NT2/D1 (cell line): ENCODE data around the gene FTSJ3.

ENCODE experiments used
- DNase-seq: peaks from one replicate; pipeline ENCODE4 v3.0.0-alpha.2; 2011; ENCODE audit warnings: low read depth, low spot score
- H3K27me3 ChIP-seq: 2 replicates; pipeline ENCODE4 v1.6.0; 2011; ENCODE audit warnings: mild to moderate bottlenecking; ENCODE audit not compliant: insufficient read length, insufficient read depth
- H3K36me3 ChIP-seq: 2 replicates; pipeline ENCODE4 v1.6.1; 2011; ENCODE audit warnings: mild to moderate bottlenecking, low read length, mixed read lengths; ENCODE audit not compliant: insufficient read depth, insufficient read length
- H3K4me1 ChIP-seq: 2 replicates; pipeline ENCODE4 v1.5.1; 2011; ENCODE audit not compliant: insufficient read depth, insufficient read length
- H3K4me3 ChIP-seq: 2 replicates; pipeline ENCODE4 v1.5.1; 2011; ENCODE audit warnings: low read depth; ENCODE audit not compliant: insufficient read length
- H3K9ac ChIP-seq: 2 replicates; pipeline ENCODE4 v1.6.0; 2011; ENCODE audit warnings: low read depth; ENCODE audit not compliant: insufficient read length
- H3K9me3 ChIP-seq: 2 replicates; pipeline ENCODE4 v1.5.1; 2011; ENCODE audit warnings: mild to moderate bottlenecking, low read length; ENCODE audit not compliant: insufficient read depth
- SUZ12 ChIP-seq: IDR thresholded peaks from 2 replicates; pipeline ENCODE4 v1.6.1; 2011; ENCODE audit not compliant: insufficient read length, insufficient read depth; ENCODE audit errors: extremely low read depth
- YY1 ChIP-seq: IDR thresholded peaks from 2 replicates; pipeline ENCODE4 v1.6.1; 2011; ENCODE audit not compliant: insufficient read length, insufficient read depth
- ZNF274 ChIP-seq: IDR thresholded peaks from 2 replicates; pipeline ENCODE4 v1.6.1; 2011; ENCODE audit warnings: mild to moderate bottlenecking, low read depth, low read length

Gene FTSJ3

DNA sequence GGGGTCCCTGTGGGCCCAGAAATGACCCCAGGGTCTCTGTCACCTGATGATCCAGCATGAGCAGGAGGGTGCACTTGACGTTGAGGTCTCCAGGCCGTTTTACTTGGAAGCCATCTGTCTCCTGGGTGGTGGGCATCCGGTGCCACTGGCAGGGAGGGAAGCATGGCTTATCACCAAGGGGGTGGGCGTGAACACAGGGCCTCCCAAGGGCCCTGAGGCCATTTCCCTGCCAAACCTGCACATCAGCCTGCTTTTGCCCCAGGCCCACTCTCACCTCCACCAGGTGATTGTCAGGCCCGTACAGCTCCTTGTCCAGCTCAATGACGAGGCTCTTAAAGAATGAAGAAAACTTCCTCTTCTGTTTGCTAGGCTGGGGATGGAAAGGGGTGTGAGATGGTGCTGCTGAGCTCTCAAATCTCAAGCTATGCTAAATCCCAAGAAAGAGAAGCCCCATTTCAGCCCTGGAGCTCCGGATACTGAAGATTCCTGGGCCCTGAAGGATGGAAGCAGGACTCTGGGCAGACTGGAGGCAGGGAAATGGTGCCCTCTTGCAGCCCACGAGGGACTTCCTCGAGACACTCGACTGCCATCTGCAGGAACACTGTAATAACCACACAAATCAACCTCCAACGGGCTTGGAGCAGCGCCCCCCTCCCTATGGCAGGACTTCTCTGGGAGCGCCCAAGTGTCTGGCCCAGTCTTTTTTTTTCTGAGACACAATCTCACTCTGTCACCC, 7.1 kb upstream of the FTSJ3 start:
- Histone ChIP-seq H3K27me3 (no peaks in the 10 kb centered on the region), H3K36me3 (peaks cover 89% of the 10 kb centered on the region), H3K4me3 (no peak overlapping the region), H3K9me3 (no peaks in the 10 kb centered on the region), H3K4me1 (peaks cover 16% of the 10 kb centered on the region), H3K9ac (no peak overlapping the region)
- TF ChIP-seq YY1 (no peak), ZNF274 (no peak)
- DNase-seq = no peak

- Histone ChIP-seq H3K9me3 (no peaks in the 10 kb centered on the region), H3K9ac (no peak overlapping the region), H3K27me3 (no peaks in the 10 kb centered on the region), H3K36me3 (peaks cover 96% of the 10 kb centered on the region), H3K4me3 (no peak overlapping the region), H3K4me1 (peaks cover 16% of the 10 kb centered on the region)
- TF ChIP-seq YY1 (no peak), SUZ12 (no peak), ZNF274 (no peak)
- no peak for DNase-seq
Observed at GRCh38 chr17:63833741-63834373, 6.4 kb upstream of the FTSJ3 start.

DNA sequence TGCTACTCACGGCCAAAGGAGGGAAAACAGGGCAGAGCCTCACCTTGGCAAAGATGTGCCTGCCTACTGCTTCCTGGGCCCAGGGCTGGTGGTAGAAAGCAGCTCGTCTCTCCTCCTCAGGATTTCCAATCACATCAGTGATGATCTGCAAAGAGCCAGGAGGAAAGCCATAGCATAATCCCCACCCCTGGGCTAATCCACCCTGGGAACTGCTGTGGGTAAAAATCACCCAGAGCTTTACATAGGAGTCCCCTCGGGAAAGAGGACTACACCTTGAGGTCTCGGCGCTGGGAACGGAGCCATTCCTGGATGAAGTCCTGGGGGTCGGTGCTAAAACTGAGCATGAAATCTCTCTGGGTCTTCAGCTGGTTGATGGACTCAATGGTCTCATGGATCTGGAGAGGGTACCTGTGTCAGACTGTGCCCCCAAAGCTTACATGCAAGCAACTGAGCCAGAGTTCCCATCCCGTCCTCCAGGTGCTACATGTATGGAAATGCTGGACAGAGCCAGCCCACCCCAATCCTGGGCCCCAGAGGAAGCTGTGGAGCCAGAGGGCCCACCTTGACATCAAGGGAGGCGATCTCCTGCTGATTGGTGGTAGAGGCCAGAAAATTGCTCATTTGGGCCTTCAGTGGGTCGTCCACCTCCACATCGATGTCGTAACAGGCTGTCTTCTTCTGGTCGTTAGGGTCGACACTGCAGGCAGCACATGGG, 5.7 kb upstream of the FTSJ3 start:
- Histone ChIP-seq H3K9me3 (no peaks in the 10 kb centered on the region), H3K36me3 (peaks cover 99% of the 10 kb centered on the region), H3K9ac (no peak overlapping the region), H3K4me1 (peaks cover 10% of the 10 kb centered on the region), H3K4me3 (no peak overlapping the region), H3K27me3 (no peaks in the 10 kb centered on the region)
- no peak for DNase-seq
- TF ChIP-seq YY1 (no peak), ZNF274 (no peak), SUZ12 (no peak)

GRCh38 chr17:63832455-63832854, 5.0 kb upstream of the FTSJ3 start:
- H3K27me3 ChIP-seq = no peaks in the 10 kb centered on the region
- H3K4me1 ChIP-seq = peaks cover 6% of the 10 kb centered on the region
- H3K9me3 ChIP-seq = no peaks in the 10 kb centered on the region
- DNase-seq = no peak
- H3K36me3 ChIP-seq = peaks cover 96% of the 10 kb centered on the region
- TF ChIP-seq YY1 (no peak), ZNF274 (no peak), SUZ12 (no peak)
- no peak overlapping the region for H3K9ac ChIP-seq
- H3K4me3 ChIP-seq = no peak overlapping the region

DNA sequence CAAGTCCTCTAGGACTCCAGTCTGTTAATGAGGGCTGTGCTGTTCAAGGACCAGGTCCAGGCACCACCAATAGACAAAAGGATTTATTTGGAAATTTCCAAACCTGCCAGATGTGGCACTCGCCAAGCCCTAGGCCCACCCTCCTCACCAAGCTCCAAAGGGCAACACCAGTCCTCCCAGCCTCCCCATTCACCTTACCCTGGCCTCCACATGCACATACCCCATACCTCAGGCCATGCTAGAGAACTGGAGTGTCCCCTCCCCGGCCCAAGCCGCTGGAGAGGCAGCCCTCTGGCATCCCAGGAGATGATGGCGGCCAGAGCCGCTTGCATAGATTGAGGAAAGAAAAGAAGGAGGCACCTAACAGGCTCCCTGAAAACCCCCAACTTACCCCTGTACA, 4.6 kb upstream of the FTSJ3 start:
- no peak overlapping the region for H3K9ac ChIP-seq
- TF ChIP-seq YY1 (no peak), ZNF274 (no peak), SUZ12 (no peak)
- H3K27me3 ChIP-seq = no peaks in the 10 kb centered on the region
- DNase-seq = no peak
- H3K4me3 ChIP-seq = no peak overlapping the region
- peaks cover 6% of the 10 kb centered on the region for H3K4me1 ChIP-seq
- H3K9me3 ChIP-seq = no peaks in the 10 kb centered on the region
- H3K36me3 ChIP-seq = peaks cover 92% of the 10 kb centered on the region

DNA sequence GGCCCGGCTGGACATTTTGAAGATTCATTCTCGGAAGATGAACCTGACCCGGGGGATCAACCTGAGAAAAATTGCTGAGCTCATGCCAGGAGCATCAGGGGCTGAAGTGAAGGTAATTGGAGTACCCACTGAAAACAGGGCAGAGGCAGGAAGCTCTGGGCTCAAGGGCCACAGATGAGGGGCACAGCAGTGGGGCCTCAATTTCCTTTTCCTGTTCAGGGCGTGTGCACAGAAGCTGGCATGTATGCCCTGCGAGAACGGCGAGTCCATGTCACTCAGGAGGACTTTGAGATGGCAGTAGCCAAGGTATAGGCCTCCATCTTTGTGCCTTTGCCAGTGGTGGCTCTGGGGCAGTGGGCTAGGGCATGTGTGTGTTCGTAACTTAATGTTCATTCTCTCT, 4.0 kb upstream of the FTSJ3 start:
- peaks cover 87% of the 10 kb centered on the region for H3K36me3 ChIP-seq
- H3K27me3 ChIP-seq = no peaks in the 10 kb centered on the region
- peaks cover 6% of the 10 kb centered on the region for H3K4me1 ChIP-seq
- no peak overlapping the region for H3K4me3 ChIP-seq
- TF ChIP-seq YY1 (no peak), ZNF274 (no peak), SUZ12 (no peak)
- H3K9me3 ChIP-seq = no peaks in the 10 kb centered on the region
- no peak overlapping the region for H3K9ac ChIP-seq
- DNase-seq = no peak

DNA sequence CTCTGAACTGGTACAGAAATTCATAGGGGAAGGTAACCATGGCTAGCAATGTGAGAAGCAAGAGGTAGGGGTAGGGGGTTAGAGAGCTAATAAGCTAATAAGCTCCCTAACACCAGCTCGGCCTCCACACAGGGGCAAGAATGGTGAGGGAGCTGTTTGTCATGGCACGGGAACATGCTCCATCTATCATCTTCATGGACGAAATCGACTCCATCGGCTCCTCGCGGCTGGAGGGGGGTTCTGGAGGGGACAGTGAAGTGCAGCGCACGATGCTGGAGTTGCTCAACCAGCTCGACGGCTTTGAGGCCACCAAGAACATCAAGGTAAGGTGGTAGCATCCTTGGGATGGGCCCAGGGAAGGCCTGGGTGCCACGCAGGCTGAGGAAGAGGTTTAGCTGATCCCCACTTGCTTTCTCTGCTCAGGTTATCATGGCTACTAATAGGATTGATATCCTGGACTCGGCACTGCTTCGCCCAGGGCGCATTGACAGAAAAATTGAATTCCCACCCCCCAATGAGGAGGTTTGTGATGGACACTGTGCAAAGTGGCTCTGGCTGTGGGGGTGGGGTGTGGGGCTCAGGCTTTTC, 3.5 kb upstream of the FTSJ3 start:
- H3K9ac ChIP-seq = no peak overlapping the region
- peaks cover 83% of the 10 kb centered on the region for H3K36me3 ChIP-seq
- no peaks in the 10 kb centered on the region for H3K9me3 ChIP-seq
- no peak overlapping the region for H3K4me3 ChIP-seq
- no peak for DNase-seq
- H3K4me1 ChIP-seq = peaks cover 6% of the 10 kb centered on the region
- TF ChIP-seq YY1 = no peak
- TF ChIP-seq SUZ12 = no peak
- TF ChIP-seq ZNF274 = no peak
- H3K27me3 ChIP-seq = no peaks in the 10 kb centered on the region
